ENCODE data around the gene HMG20A.
A peak's percentile ranks its signal among the peaks of the same experiment; 100 is the strongest.

The HMG20A gene

DNA sequence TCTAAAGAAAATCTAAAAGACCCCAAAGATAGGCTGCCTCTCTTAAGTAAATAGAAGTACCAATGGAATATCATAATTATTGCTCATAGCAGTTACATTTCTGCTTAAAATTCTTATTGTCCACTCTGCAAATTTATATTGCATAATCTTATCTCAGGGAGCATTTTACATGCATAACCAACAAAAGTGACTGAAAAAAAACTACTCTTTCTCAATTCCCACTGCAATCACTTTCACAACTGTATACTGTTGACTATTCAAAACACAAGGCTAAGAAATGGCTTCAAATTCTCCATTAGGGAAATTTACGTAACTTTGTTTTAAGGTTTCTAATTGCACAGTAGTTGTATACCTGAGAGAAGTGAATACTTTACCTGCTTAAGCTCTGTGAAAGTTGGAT, 56.3 kb downstream of the HMG20A start:
- no peak for DNase-seq (ENCODE audit: low read depth)

DNA sequence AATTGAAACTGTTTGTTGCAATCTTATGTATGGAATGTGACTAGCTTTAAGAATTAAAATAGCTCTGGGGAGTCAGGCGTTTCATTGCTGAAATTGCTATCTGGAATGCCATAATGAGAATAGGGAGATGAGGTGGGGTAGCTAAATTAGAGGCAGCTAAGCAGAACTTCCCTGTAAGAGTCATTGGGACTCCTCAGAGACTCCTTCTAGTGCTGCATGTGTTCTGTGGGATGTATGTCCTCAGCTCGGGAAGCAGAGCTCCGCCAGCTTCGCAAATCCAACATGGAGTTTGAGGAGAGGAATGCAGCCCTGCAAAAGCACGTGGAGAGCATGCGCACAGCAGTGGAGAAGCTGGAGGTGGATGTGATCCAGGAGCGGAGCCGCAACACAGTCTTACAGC, 57.4 kb downstream of the HMG20A start:
- no peak for DNase-seq (ENCODE audit: low read depth)

DNA sequence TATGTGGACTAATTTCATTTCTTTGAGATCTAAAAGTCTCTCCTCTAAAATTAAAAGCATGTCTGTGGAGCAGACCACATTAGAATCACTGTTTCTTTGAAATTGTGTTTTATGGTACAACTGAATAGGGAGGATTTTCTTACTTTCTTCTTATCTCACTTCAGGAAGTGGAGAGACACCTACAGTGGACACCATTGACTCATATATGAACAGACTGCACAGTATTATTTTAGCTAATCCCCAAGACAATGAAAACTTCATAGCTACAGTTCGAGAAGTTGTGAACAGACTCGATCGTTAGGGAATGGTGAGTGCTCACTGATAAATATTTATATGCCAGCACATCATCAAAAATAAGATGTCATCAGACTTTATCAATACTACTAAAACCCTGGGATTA, 58.3 kb downstream of the HMG20A start:
- no peak for DNase-seq (ENCODE audit: low read depth)

- no peak for DNase-seq (ENCODE audit: low read depth)
Measured at GRCh38 chr15:77480859-77481633, 60.4 kb downstream of the HMG20A start.

GRCh38 chr15:77481670-77482069, 61.0 kb downstream of the HMG20A start:
- no peak for DNase-seq (ENCODE audit: low read depth)

GRCh38 chr15:77482570-77482969, 61.9 kb downstream of the HMG20A start:
- no peak for DNase-seq (ENCODE audit: low read depth)

GRCh38 chr15:77483425-77484140, 62.9 kb downstream of the HMG20A start:
- no peak for DNase-seq (ENCODE audit: low read depth)

GRCh38 chr15:77484994-77485393, 64.3 kb downstream of the HMG20A start:
- DNase-seq (ENCODE audit: low read depth), result no peak

GRCh38 chr15:77486542-77487468, 66.1 kb downstream of the HMG20A start:
- DNase-seq (ENCODE audit: low read depth), result no peak

GRCh38 chr15:77487469-77487842, 66.8 kb downstream of the HMG20A start:
- DNase-seq (ENCODE audit: low read depth), result no peak

DNA sequence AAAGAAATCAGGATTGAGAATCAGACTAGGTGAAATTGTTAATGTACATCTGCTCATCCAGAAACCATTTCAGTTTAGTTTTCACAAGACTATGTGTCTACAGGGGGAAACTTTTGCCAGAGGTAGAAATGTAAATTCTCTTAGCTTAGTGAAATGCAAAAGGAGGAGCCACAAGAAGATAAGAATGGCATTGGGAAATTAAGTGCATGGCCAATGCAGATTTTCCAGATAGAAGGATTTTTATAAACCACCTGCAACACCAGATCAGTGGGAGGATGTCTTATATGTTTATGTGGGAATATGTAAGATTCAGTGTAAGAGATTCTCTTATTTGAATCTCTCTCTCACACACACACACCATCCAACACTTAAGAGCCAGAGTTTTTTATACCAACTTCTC, 67.2 kb downstream of the HMG20A start:
- no peak for DNase-seq (ENCODE audit: low read depth)

DNA sequence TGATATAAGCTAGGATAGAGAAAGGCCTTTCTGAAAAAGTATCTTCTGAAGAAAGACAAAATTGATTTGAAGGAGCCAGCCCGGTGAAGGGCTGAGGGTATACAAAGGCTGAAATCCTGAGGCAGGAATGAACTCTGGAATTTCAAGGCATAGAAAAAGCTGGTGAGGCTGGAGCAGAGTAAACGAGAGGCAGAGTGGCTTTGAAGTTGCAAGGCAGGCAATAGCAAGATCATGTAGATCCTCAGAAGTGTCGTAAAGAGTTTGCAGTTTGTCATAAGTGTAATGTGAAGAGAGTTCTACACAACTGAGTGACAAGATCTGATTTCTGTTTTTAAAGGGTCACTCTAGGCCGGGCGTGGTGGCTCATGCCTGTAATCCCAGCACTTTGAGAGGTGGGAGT, 69.0 kb downstream of the HMG20A start:
- DNase-seq (ENCODE audit: low read depth), result no peak

- no peak for DNase-seq (ENCODE audit: low read depth)
Measured at GRCh38 chr15:77493324-77493907, 72.7 kb downstream of the HMG20A start.

DNA sequence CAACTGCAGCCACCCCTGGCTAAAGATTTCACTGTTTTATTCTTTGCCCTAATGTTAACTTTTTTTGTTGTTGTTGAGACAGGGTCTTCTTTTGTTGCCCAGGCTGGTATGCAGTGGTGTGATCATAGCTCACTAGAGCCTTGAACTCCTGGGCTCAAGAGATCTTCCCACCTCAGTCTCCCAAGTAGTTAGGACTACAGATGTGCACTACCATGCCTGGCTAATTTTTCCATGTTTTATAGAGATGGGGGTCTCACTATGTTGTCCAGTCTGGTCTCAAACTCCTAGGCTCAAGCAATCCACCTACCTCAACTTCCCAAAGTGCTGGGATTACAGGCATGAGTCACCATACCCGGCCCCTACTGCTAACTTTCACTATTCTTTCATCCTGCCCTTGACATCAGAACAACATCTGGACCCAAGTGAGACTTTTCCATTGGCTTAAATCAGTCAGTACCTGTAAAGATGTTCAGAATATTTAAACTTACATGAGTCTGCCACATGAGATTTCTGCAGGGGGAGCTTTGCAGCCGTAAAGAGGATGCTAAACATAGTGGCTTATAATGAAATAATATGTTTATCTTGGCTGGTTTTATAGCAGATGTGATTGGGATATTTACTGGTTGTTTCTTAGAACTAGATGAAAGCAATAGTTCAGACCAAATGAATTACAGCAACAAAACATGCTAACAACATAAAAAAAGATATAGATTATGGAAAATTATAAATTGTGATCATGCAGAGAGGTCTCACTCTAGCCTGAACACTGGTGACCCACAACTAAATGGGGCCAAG, 73.6 kb downstream of the HMG20A start:
- DNase-seq (ENCODE audit: low read depth), result no peak

GRCh38 chr15:77494964-77495363, 74.3 kb downstream of the HMG20A start:
- no peak for DNase-seq (ENCODE audit: low read depth)

DNA sequence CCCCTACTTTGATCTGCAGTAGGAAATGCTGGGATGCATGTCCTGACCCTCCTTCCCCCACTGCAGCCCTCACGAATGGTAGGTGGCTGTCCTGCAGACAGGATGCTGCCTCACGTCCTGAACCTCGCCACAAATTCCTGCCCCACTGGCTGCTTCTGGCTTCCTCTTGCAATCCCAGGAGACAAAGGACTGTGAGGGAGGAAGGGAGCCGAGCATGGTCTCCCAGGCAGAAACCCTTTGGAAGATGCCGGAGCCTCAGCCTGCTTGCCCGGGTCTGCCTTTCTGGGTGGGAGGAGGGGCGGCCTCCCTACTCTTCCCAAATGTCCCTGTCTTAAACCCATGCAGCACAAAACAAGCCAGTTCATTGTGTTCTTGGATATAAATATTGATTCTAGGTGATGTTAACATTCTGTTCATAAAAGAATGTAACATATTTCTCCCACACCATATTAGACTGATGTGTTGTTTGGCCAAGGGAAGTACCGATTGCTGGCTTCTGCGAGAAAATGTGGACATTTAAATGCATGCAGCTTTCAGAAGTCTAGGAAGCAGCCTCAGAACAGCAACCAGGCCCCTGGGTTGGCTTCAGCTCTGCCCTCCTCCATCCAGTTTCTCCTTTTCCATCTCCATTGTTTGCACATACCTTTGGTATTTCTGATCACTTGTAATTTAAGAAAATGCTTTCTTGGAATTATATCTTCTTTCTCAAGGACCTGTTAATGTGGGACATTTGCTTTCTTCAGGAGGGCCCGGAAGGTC, 75.3 kb downstream of the HMG20A start:
- DNase-seq (ENCODE audit: low read depth), result no peak

GRCh38 chr15:77496715-77497109, 76.0 kb downstream of the HMG20A start:
- DNase-seq (ENCODE audit: low read depth), result peak; percentile 73

GRCh38 chr15:77497110-77497737, 76.5 kb downstream of the HMG20A start:
- DNase-seq (ENCODE audit: low read depth), result no peak

DNA sequence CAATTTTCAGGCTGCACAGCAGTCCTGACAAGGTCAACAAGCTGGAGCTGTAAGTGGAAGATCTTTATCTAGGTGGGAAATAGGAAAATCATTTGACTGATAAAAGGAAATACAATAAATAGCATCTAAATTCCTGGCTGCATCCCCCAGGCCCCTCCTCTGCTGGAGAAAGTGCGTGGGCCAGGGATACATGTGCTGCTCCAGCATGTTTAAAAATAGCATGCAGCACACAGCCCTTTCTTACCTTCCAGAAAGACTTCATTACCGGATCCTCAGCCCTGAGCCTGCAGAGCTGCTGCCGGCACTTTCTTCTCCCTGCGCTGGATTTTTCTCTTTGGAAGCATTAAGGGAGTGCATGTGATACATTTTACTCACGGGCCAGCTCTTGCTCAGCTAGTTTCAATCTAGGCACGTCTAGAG, 77.3 kb downstream of the HMG20A start:
- no peak for DNase-seq (ENCODE audit: low read depth)

DNA sequence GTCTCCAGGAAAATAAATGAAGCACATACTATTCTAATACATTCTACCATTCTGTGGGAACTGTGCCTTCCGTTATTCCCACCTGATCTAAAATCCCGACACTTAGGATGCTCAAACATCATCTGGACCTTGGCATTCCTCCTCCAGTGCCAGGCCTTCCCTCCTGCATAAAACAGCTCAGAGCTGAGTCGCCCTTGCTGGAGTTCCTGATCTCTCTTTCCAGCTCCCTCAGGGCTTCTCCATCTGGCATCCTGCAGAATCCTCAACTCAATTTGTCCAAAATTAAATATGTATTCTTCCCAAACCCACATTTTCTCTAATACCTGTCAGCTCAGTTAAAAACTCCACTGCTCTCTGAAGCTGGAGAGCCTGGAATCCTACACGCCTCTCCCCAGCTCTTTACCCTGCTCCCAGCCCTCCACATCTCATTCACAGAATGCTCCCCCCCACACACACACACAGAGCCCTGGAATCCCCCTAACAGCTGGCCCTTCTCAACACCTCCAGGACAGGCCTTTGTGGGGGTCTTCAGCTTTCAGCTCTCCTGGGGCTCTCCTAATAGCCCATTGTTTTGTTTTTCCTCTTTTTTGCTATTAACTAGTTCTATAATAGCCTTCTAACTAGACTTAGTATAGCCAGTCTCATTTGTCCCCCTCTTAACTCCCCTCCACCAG, 78.5 kb downstream of the HMG20A start:
- no peak for DNase-seq (ENCODE audit: low read depth)

Measured in non-pigmented ciliary epithelial cell (primary cell).